WERI-Rb-1 (cell line): ENCODE measurements around the gene ERFL.

Experiments used
- DNase-seq: peaks from one replicate; pipeline ENCODE4 v3.0.0-alpha.2; 2020
- H3K27ac ChIP-seq: fragments of 250-450 bp; sonication (Bioruptor Pico); 2 replicates; pipeline ENCODE4 v1.5.1; 2020; ENCODE audit warnings: mild to moderate bottlenecking, moderate library complexity
- H3K27me3 ChIP-seq: fragments of 250-450 bp; sonication (Bioruptor Pico); 2 replicates; pipeline ENCODE4 v1.5.1; 2021; ENCODE audit warnings: mild to moderate bottlenecking, low read depth, moderate library complexity; ENCODE audit not compliant: insufficient read depth, severe bottlenecking
- H3K36me3 ChIP-seq: fragments of 250-450 bp; sonication (Bioruptor Pico); 2 replicates; pipeline ENCODE4 v1.5.1; 2020; ENCODE audit warnings: mild to moderate bottlenecking, moderate library complexity
- H3K4me3 ChIP-seq: 2 replicates; pipeline ENCODE4 v1.5.1; 2011; ENCODE audit warnings: low read depth, mild to moderate bottlenecking, control low read depth, low read length
- H3K9me3 ChIP-seq: fragments of 250-450 bp; sonication (Bioruptor Pico); 2 replicates; pipeline ENCODE4 v1.5.1; 2021; ENCODE audit warnings: mild to moderate bottlenecking, moderate library complexity; ENCODE audit not compliant: severe bottlenecking
- CTCF ChIP-seq: IDR thresholded peaks from 2 replicates; pipeline ENCODE4 v1.5.1; 2011; ENCODE audit warnings: low read depth, mild to moderate bottlenecking, control low read depth, inconsistent platforms, low read length

Gene ERFL

DNA sequence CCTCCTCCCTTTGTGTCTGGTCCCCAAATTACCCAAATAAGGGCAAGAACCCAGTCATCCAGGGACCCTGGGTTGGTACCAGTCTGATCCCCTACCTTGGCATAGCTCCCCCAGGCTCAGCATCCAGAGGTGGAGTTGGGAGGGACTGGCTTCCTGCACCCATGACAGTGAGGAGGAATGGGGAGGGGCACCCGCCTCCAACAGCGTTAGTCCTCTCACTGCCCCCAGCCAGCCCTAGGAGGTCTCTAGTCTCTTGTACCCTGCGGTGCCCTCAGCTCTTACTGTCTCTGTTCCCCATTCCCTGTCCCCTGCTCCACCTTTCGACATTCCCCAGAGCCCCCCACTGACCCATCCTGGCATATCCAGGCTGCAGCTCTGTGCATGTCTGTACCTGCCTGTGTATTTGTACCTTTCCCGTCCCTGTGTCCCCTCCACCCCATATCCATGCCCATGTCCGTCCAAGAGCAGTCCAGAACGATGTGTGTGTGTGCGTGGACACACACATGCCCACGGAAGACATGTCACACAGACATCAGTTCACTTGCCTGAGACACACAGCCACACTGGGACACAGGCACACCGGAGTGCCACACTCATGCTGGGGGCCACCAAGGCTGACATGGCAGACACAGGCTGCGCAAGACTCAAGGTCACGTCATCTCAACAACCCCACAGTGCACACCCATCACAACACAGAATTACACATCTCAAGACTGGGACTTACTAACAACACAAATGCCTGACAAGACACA is 17.8 kb downstream of the ERFL start:
- TF ChIP-seq CTCF, result no peak
- no peak for DNase-seq
- Histone ChIP-seq H3K27me3 (peaks cover 32% of the 10 kb centered on the region), H3K36me3 (peaks cover 5% of the 10 kb centered on the region), H3K4me3 (no peak overlapping the region), H3K27ac (no peak overlapping the region), H3K9me3 (no peaks in the 10 kb centered on the region)

DNA sequence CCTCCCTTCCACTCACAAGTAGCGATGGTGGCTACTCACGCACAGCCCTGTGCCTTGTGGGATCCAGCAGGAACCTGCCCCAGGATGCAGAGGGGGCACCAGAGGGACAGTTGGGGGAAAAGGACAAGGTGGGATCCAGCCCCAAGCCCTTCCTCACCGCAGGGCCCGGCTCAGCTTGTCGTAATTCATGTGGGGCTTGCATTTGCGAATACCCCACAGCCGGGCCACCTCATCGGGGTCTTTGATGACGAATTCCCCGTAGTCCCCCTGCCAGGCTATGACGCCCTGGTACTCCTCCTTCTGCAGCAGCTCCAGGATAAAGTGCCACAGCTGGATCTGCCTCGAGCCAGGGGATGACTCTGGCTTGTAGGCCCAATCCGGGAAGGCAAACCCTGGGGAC is 18.5 kb downstream of the ERFL start:
- TF ChIP-seq CTCF, result no peak
- Histone ChIP-seq H3K36me3 (peaks cover 8% of the 10 kb centered on the region), H3K4me3 (no peak overlapping the region), H3K27me3 (peaks cover 28% of the 10 kb centered on the region), H3K9me3 (no peaks in the 10 kb centered on the region), H3K27ac (no peak overlapping the region)
- no peak for DNase-seq

DNA sequence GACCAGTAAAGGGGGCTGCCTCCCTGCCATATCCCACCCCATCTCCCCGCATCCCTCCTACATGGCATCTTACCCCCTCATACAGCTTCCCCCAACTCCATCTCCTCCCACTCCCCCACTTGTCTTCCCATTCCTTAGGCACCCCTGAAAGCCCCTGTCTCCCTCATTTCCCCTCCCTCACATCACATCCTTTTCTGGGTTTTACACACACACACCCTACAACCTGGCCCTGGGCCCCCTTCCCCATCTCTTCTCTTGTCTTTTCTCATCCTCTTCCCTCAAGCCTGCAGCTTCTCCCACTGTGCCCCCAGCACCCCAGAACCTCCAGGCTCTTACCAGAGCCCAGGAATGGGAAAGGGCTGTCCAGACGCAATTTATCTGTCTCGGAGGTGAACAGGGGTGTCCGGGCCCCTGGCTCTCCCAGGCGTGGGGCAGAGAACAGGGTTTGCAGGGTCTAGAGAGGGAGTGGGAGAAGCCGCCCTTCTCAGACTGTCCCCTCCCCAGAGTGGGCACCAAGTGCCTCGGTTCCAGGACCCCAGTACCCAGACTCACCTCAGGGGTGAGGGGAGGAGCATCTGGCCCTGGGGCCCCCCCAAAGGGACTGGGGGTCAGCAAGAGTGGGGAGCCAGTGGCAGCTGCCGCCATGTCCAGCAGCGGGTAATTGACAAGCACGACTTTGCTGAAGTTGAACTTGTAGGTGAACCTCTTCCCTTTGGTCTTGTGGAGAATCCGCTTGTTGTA is 19.4 kb downstream of the ERFL start:
- no peak overlapping the region for H3K4me3 ChIP-seq
- DNase-seq, result no peak
- TF ChIP-seq CTCF, result no peak
- peaks cover 15% of the 10 kb centered on the region for H3K36me3 ChIP-seq
- H3K27me3 ChIP-seq, result peaks cover 24% of the 10 kb centered on the region
- no peak overlapping the region for H3K27ac ChIP-seq
- H3K9me3 ChIP-seq, result no peaks in the 10 kb centered on the region

DNA sequence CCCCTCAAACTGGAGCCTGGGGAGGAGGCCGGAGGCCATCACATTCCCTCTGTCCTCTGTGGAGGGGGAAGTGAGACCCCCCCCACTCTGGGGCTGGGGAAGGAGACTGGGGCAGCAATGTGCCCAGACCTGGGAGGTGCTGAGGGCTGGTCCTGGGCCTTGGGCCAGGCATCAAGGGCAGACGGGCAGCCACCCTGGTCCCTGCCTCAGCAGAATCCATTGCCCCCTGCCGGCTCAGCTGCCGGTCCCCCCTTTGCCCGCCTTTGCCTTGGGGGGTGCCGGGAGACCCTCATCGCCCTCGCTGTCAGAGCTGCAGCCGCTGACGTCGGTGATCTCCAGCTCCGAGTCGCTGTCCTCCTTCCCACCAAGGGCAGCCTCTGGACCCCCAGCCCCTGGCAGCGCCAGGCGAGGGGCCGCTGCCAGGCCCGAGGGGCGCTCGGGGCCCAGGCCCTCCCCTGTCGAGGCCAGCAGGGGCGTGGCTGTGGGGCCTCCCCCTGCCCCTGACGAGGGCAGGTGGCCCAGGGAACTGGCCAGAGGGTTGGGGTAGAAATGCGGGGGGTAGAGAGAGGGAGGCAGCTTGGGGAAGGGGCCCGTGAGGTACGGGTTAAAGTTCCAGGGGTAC is 20.1 kb downstream of the ERFL start:
- peaks cover 16% of the 10 kb centered on the region for H3K27me3 ChIP-seq
- DNase-seq, result no peak
- H3K9me3 ChIP-seq, result no peaks in the 10 kb centered on the region
- no peak overlapping the region for H3K4me3 ChIP-seq
- no peak for TF ChIP-seq CTCF
- H3K27ac ChIP-seq, result no peak overlapping the region
- H3K36me3 ChIP-seq, result peaks cover 19% of the 10 kb centered on the region

- DNase-seq, result no peak
- H3K4me3 ChIP-seq, result no peak overlapping the region
- no peaks in the 10 kb centered on the region for H3K9me3 ChIP-seq
- no peak for TF ChIP-seq CTCF
- peaks cover 6% of the 10 kb centered on the region for H3K27me3 ChIP-seq
- H3K27ac ChIP-seq, result no peak overlapping the region
- H3K36me3 ChIP-seq, result peaks cover 24% of the 10 kb centered on the region
Observed at GRCh38 chr19:41906916-41907680, 21.2 kb downstream of the ERFL start.
